Measurements from ENCODE around the gene PAK6. TPM values are rescaled to one million over a fixed set of nuclear protein-coding genes. Genes with fewer than 3 reads are reported as not detected.

The PAK6 gene
- total RNA-seq, 4 donors from 2014 or later = 0.84 to 2.0 TPM; not detected in 2

DNA sequence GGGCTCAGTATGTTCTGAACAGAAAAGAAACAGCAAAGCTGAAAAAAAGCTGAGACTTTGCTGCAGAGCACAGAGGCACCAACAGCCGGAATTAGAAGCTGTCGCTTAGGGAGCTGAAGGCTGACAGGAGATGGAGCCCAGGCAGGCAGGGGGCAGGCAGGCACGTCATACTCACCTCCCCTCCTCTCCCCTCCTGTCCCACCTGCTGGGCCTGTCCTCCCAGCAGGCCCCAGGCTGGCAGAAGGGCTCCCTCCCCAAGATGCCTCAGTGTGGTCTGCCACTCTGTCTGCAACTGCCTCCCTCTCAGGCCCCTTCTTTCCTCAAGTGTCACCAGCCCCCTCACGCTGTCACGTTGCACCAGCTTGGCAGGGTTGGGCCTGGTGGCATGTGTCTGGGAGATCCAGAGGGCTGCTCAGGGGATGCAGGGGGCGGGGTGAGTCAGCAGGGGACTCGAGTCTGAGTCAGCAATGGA lies 47.2 kb downstream of the PAK6 start:
- no peak for TF ChIP-seq EP300 (IDR thresholded peaks at IDR 0.05)
- TF ChIP-seq, protein P1, sequence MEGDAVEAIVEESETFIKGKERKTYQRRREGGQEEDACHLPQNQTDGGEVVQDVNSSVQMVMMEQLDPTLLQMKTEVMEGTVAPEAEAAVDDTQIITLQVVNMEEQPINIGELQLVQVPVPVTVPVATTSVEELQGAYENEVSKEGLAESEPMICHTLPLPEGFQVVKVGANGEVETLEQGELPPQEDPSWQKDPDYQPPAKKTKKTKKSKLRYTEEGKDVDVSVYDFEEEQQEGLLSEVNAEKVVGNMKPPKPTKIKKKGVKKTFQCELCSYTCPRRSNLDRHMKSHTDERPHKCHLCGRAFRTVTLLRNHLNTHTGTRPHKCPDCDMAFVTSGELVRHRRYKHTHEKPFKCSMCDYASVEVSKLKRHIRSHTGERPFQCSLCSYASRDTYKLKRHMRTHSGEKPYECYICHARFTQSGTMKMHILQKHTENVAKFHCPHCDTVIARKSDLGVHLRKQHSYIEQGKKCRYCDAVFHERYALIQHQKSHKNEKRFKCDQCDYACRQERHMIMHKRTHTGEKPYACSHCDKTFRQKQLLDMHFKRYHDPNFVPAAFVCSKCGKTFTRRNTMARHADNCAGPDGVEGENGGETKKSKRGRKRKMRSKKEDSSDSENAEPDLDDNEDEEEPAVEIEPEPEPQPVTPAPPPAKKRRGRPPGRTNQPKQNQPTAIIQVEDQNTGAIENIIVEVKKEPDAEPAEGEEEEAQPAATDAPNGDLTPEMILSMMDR (IDR thresholded peaks at IDR 0.05) = no peak
- TF ChIP-seq POLR2A (IDR thresholded peaks at IDR 0.05) = no peak
- Histone ChIP-seq H3K9me3 (no peaks in the 10 kb centered on the region), H3K36me3 (no peaks in the 10 kb centered on the region), H3K4me3 (no peak overlapping the region), H3K27me3 (peaks cover 0 to 58% of the 10 kb centered on the region in 2 donors), H3K27ac (no peak overlapping the region), H3K4me1 (peaks cover 0 to 46% (median 19%) of the 10 kb centered on the region in 4 donors)
- DNase-seq (ENCODE audit: low spot score in 2 of 2) = no peak
- 72 to 73% methylated on average over 7 of the region's 7 CpGs for WGBS, 2 donors

DNA sequence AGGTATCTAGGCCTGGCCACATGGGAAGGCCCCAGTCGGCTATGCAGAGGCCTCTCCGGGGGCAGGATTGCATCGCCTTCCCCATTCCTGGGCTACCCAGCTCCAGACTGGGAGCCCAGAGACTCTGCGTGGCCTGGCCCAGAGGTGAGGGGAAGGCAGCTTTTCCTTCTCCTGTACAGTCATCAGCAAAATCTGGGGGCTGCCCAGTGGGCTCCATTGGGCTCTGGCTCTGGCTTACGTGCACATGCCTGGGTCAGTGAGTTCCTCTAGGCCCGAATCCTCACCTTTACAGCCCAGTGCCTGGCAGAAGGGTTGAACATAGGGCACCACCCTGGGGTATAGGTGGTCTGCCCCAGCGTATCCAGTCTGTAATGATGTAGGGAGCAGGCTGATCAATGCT lies 47.9 kb downstream of the PAK6 start:
- Histone ChIP-seq H3K27me3 (peaks cover 0 to 57% of the 10 kb centered on the region in 2 donors), H3K36me3 (no peaks in the 10 kb centered on the region), H3K4me3 (no peak overlapping the region), H3K9me3 (no peaks in the 10 kb centered on the region), H3K27ac (no peak overlapping the region), H3K4me1 (peaks cover 0 to 44% (median 16%) of the 10 kb centered on the region in 4 donors)
- TF ChIP-seq POLR2A (IDR thresholded peaks at IDR 0.05) (no peak), EP300 (IDR thresholded peaks at IDR 0.05) (no peak)
- TF ChIP-seq, protein P1 (IDR thresholded peaks at IDR 0.05) = no peak
- 76 to 84% methylated on average over 5 to 7 of the region's 7 CpGs for WGBS, 2 donors
- no peak for DNase-seq (ENCODE audit: low spot score in 2 of 2)

DNA sequence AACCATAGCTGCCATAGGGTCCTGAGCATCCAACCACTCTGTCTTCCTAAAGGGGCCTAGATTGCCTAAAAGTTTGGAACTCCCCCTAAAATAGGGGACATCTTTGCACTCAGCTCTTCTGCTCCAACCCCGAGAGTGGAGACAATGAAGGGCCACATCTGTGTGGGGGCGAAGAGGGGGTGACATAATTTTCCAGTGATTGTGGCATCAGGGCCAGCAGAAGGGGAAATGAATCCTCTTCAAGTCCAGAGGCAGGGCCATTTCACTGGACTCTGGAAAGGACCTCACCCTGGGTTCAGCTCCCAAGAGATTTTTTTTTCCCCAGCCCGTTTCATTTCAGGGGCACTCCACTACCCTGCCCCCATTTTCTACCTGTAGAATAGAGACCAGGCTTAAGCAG lies 48.6 kb downstream of the PAK6 start:
- WGBS, 2 donors = 80 to 87% methylated on average over 3 of the region's 3 CpGs
- no peak for DNase-seq (ENCODE audit: low spot score in 2 of 2)

DNA sequence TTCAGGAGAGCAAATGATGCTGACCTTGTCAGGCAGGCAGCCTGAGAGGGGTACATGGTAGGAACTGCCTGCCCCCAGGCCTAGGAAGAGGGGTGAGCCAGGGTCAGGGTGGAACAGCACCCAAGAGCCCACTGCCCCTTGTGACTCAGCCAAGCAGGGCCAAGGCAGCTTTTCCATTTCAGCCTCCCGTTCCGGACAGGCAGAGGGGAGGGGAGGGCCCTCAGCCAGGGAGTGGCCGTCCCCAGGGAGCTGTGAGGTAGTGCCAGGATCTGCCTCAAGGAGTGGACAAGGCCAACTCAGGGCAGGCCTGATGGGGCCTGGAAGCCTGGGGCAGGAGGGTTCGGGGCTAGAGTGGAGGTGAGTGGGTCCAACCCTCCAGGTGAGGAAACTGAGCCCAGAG lies 49.1 kb downstream of the PAK6 start:
- Histone ChIP-seq H3K36me3 (no peaks in the 10 kb centered on the region), H3K4me1 (peaks cover 0 to 32% (median 7%) of the 10 kb centered on the region in 4 donors), H3K27me3 (peaks cover 0 to 50% of the 10 kb centered on the region in 2 donors), H3K9me3 (no peaks in the 10 kb centered on the region), H3K27ac (no peak overlapping the region), H3K4me3 (no peak overlapping the region)
- TF ChIP-seq EP300 (IDR thresholded peaks at IDR 0.05) (no peak), POLR2A (IDR thresholded peaks at IDR 0.05) (no peak)
- TF ChIP-seq, protein P1 (IDR thresholded peaks at IDR 0.05) = no peak
- no peak for DNase-seq (ENCODE audit: low spot score in 2 of 2)
- WGBS, 2 donors = 64 to 84% methylated on average over 4 of the region's 4 CpGs

More for the DNA sequence above, 48.6 kb downstream of the PAK6 start:
- TF ChIP-seq POLR2A (IDR thresholded peaks at IDR 0.05) (no peak), EP300 (IDR thresholded peaks at IDR 0.05) (no peak)
- TF ChIP-seq, protein P1 (IDR thresholded peaks at IDR 0.05) = no peak
- Histone ChIP-seq H3K27ac (no peak overlapping the region), H3K9me3 (no peaks in the 10 kb centered on the region), H3K4me1 (peaks cover 0 to 37% (median 11%) of the 10 kb centered on the region in 4 donors), H3K4me3 (no peak overlapping the region), H3K27me3 (peaks cover 0 to 55% of the 10 kb centered on the region in 2 donors), H3K36me3 (no peaks in the 10 kb centered on the region)

DNA sequence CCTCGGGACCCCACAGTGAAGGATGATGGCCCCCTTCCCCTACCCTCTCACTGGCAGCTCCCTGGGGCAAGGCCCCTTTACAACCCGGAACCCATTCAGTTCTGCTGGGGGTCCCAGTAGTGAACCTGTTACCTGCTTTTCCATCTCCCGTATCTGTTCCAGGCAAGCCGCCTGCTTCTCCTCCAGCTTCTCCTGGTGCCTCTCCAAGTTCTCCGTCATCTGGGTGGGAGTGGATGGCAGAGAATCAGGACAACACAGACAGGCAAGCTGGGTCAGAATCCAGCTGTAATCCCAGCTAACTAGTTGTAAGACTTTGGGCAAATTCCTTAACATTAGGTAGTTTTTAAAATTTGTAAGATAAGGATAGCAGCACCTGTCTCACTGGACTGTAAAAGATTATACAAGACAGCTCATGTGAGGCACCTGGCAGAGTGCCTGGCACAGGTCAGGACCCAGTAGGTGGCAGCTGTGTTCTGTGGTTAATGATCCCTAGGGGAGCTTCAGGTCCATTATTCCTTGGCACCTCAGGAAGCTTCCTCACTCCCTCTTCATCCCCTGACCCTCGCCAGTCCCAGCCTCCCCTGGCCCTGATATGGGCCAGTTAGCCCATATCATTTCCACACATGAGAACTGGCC lies 50.4 kb downstream of the PAK6 start:
- Histone ChIP-seq H3K9me3 (no peaks in the 10 kb centered on the region), H3K4me1 (peaks cover 0 to 22% (median 3%) of the 10 kb centered on the region in 4 donors), H3K36me3 (no peaks in the 10 kb centered on the region), H3K4me3 (no peak overlapping the region), H3K27me3 (peaks cover 0 to 37% of the 10 kb centered on the region in 2 donors), H3K27ac (no peak overlapping the region)
- WGBS, 2 donors = 78% methylated on average over 6 of the region's 6 CpGs
- no peak for DNase-seq (ENCODE audit: low spot score in 2 of 2)
- TF ChIP-seq, protein P1 (IDR thresholded peaks at IDR 0.05) = no peak
- no peak for TF ChIP-seq EP300 (IDR thresholded peaks at IDR 0.05)
- TF ChIP-seq POLR2A (IDR thresholded peaks at IDR 0.05) = no peak

Measured in tibial nerve (tissue), 4 donors.